ENCODE results near the gene PRKAR1B.
A peak's percentile ranks its signal among the peaks of the same experiment; 100 is the strongest.

Gene PRKAR1B

GRCh38 chr7:668139-668931 is 58.7 kb downstream of the PRKAR1B start:
- TF ChIP-seq, protein P1, sequence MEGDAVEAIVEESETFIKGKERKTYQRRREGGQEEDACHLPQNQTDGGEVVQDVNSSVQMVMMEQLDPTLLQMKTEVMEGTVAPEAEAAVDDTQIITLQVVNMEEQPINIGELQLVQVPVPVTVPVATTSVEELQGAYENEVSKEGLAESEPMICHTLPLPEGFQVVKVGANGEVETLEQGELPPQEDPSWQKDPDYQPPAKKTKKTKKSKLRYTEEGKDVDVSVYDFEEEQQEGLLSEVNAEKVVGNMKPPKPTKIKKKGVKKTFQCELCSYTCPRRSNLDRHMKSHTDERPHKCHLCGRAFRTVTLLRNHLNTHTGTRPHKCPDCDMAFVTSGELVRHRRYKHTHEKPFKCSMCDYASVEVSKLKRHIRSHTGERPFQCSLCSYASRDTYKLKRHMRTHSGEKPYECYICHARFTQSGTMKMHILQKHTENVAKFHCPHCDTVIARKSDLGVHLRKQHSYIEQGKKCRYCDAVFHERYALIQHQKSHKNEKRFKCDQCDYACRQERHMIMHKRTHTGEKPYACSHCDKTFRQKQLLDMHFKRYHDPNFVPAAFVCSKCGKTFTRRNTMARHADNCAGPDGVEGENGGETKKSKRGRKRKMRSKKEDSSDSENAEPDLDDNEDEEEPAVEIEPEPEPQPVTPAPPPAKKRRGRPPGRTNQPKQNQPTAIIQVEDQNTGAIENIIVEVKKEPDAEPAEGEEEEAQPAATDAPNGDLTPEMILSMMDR (IDR thresholded peaks at IDR 0.05; ENCODE audit: low read depth, low read length), result no peak
- no peak overlapping the region for H3K4me3 ChIP-seq (replicated peaks in 1 of 2; ENCODE audit: low read depth in 2 of 2, low read length in 2 of 2)
- peak; percentile 61 to 87 for DNase-seq (ENCODE audit: low read depth in 2 of 2)

- H3K4me3 ChIP-seq (replicated peaks in 1 of 2; ENCODE audit: low read depth in 2 of 2, low read length in 2 of 2), result no peak overlapping the region
- no peak for DNase-seq (ENCODE audit: low read depth in 2 of 2)
- TF ChIP-seq, protein P1 (IDR thresholded peaks at IDR 0.05; ENCODE audit: low read depth, low read length), result no peak
Measured at GRCh38 chr7:666454-667292, 60.4 kb downstream of the PRKAR1B start.

GRCh38 chr7:665736-666453 is 61.2 kb downstream of the PRKAR1B start:
- TF ChIP-seq, protein P1 (IDR thresholded peaks at IDR 0.05; ENCODE audit: low read depth, low read length), result peak; percentile 14
- DNase-seq (ENCODE audit: low read depth in 2 of 2), result peak in 1 of 2 donors; percentile 29
- no peak overlapping the region for H3K4me3 ChIP-seq (replicated peaks in 1 of 2; ENCODE audit: low read depth in 2 of 2, low read length in 2 of 2)

DNA sequence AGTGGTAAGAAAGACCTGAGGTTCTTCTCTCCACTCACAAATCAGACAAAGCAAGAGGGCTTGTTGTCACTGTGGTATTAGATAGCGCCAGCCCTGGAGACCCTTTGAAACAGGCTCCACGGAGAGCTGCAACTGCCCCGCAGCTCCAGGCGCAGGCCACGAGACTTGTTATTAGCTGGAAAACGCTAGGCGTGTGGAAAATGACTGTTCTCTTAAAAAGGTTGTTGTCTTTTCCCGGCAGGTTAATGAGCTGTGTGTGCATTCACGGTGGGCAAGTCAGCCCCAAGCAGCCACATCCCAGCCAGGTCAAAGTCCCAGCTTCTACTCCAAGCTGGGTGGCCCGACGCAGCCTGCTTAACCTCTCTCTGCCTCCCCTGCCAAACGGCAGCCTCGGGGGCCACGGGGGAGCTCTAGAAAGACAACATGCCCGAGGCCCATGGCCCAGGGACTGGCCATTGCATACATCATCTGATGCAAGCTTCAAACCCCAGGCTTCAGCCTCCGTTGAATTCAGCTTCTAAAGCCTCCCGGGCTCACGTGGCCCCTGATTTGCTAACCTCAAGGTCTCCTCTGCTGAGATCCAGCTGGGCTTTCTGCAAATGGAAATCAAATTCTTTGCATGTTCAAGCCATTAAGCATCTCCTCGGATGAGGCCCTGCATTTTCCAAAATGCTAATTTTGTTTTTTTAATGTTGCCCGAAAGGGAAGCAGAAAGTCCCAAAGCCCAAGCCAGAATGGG is 61.9 kb downstream of the PRKAR1B start:
- DNase-seq (ENCODE audit: low read depth in 2 of 2), result peak; percentile 37 to 61
- no peak overlapping the region for H3K4me3 ChIP-seq (replicated peaks in 1 of 2; ENCODE audit: low read depth in 2 of 2, low read length in 2 of 2)
- TF ChIP-seq, protein P1 (IDR thresholded peaks at IDR 0.05; ENCODE audit: low read depth, low read length), result no peak

DNA sequence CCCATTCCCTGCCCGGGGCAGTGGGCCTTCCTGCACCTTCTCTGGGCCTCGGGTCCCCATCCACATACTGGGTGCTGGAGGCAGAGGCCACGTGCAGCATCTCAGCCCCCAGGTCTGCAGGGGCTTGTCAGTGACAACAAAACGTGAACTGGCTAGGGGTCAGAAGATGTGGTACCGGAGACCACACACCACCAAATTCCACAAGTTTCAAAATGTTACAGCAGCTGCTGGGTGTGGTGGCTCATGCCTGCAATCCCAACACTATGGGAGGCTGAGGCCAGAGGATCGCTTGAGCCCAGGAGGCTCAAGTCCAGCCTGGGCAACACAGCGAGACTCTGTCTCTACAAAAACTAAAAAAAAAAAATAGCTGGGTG is 62.7 kb downstream of the PRKAR1B start:
- DNase-seq (ENCODE audit: low read depth in 2 of 2), result no peak
- H3K4me3 ChIP-seq (replicated peaks in 1 of 2; ENCODE audit: low read depth in 2 of 2, low read length in 2 of 2), result no peak overlapping the region
- TF ChIP-seq, protein P1 (IDR thresholded peaks at IDR 0.05; ENCODE audit: low read depth, low read length), result no peak

DNA sequence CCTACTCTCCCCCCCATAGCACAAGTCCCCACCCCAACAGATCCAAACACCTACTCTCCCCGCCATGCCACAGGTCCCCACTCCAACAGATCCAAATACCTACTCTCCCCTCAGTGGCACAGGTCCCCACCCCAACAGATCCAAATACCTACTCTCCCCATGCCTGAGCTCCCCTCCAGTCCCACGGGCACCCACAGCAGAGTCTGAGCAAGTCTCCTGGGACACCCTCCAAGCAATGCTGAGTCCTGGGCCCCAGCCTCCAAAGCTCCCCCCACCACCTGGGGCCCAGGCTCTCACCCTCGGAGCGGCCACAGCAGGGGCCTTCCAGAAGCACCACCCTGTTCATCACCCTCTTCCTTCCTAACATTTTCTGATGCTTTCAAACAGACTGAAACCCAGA is 64.5 kb downstream of the PRKAR1B start:
- TF ChIP-seq, protein P1 (IDR thresholded peaks at IDR 0.05; ENCODE audit: low read depth, low read length), result no peak
- DNase-seq (ENCODE audit: low read depth in 2 of 2), result no peak
- H3K4me3 ChIP-seq (replicated peaks in 1 of 2; ENCODE audit: low read depth in 2 of 2, low read length in 2 of 2), result no peak overlapping the region
